ENCODE measurements around the gene MYLK.

DNA sequence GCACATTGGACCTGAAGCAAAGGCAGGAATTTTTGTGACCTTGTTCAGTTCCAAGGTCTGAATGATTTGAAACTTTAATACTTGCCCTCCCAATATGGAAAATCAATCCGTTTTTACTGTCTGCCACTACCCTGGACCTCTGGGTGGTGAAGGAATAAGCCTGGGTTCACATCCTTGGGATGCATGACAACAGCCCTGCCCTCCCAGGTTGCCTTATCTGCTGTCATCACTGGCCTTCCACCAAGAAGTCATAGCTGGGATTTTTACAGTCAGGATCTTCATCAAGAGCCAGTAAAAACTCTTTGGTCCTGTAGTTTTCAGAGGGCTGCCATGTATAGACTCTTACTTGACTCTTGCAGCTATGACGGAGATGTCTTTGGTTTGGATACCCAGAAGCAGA is 128.6 kb downstream of the MYLK start:
- TF ChIP-seq, protein P1, sequence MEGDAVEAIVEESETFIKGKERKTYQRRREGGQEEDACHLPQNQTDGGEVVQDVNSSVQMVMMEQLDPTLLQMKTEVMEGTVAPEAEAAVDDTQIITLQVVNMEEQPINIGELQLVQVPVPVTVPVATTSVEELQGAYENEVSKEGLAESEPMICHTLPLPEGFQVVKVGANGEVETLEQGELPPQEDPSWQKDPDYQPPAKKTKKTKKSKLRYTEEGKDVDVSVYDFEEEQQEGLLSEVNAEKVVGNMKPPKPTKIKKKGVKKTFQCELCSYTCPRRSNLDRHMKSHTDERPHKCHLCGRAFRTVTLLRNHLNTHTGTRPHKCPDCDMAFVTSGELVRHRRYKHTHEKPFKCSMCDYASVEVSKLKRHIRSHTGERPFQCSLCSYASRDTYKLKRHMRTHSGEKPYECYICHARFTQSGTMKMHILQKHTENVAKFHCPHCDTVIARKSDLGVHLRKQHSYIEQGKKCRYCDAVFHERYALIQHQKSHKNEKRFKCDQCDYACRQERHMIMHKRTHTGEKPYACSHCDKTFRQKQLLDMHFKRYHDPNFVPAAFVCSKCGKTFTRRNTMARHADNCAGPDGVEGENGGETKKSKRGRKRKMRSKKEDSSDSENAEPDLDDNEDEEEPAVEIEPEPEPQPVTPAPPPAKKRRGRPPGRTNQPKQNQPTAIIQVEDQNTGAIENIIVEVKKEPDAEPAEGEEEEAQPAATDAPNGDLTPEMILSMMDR (IDR thresholded peaks at IDR 0.05), result no peak
- no peak for TF ChIP-seq POLR2A (IDR thresholded peaks at IDR 0.05)
- TF ChIP-seq EP300 (IDR thresholded peaks at IDR 0.05), result no peak

All from suprapubic skin (tissue), 3 donors.